Left renal pelvis (tissue), 4 donors: ENCODE measurements around the gene ATP11A. TPM values are rescaled to one million over a fixed set of nuclear protein-coding genes. Genes with fewer than 3 reads are reported as not detected.

Experiments used
- DNase-seq, 4 donors: peaks; one replicate each; pipeline ENCODE4 v3.0.0-alpha.2; 2013; ENCODE audit warnings: low read depth in 4 of 4, low spot score in 3 of 4
- polyA plus RNA-seq, 4 donors: library from polyadenylated mRNA; unstranded; fragments of 120-200 nt; gene quantifications; one replicate each; pipeline ENCODE4 v1.2.1, GENCODE V29; 2013; ENCODE audit not compliant: insufficient read length in 4 of 4

The ATP11A gene
- polyA plus RNA-seq, 4 donors: 26.6 to 49.9 (median 46.8) TPM

GRCh38 chr13:112933649-112934048, 243.8 kb downstream of the ATP11A start:
- DNase-seq: no peak

DNA sequence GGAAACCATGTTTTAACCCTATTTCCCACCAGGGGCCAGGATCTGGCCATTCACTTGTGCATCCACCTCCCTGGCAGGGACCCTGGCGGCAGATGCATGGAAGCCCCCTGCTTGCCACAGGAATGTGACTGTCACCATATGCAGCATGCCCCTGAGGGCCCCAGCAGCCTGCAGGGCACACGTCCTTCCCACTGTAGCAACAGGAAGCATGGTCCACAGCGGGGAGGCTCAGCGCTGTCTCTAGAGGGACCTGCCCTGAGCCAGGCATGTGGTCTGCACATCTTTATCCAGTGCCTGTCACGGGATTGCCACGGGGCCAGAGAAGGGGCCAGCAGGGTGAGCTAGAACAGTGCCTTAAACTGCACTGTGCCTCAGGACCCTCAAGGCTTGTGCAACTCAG, 244.2 kb downstream of the ATP11A start:
- no peak for DNase-seq

Other genes with a start within 250 kb of the ATP11A start
- gene TUBGCP3, start 101.9 kb upstream of the ATP11A start, polyA plus RNA-seq: 10 to 100 TPM; 30.8 to 34.2 (median 32.8) TPM